ENCODE results near the gene SCTR. TPM values are rescaled to one million over a fixed set of nuclear protein-coding genes. Genes with fewer than 3 reads are reported as not detected.

The SCTR gene
- total and polyA plus RNA-seq, 2 of the 13 experiments (the other 11 are each of a cell fraction or from before 2014, with no cell fraction given): not detected

GRCh38 chr2:119495948-119496347, 28.3 kb downstream of the SCTR start:
- no TSS peak for BruUV-seq (replicated peaks)
- Histone ChIP-seq H4K20me1 (ENCODE audit: insufficient read depth, low read length) (no peaks in the 10 kb centered on the region), H3K27ac (ENCODE audit: extremely low read length, insufficient read depth, low read length) (no peak overlapping the region), H2AFZ (ENCODE audit: low read length) (no peak overlapping the region), H3K36me3 (replicated peaks in 1 of 2; ENCODE audit: control insufficient read depth in 1 of 2, insufficient read depth in 2 of 2, low read length in 2 of 2) (no peaks in the 10 kb centered on the region), H3K4me3 (replicated peaks in 1 of 3; ENCODE audit: insufficient read depth in 1 of 3, low read depth in 2 of 3, low read length in 3 of 3) (no peak overlapping the region), H3K4me1 (ENCODE audit: insufficient read depth, low read length) (peaks cover 16% of the 10 kb centered on the region), H3K4me2 (ENCODE audit: low read depth, low read length) (no peak overlapping the region), H3K79me2 (ENCODE audit: insufficient read depth, low read length) (no peaks in the 10 kb centered on the region), H3K27me3 (ENCODE audit: control insufficient read depth in 1 of 2, insufficient read depth in 2 of 2, low read length in 2 of 2) (no peaks in the 10 kb centered on the region), H3K9me3 (ENCODE audit: low read length) (peaks cover 18% of the 10 kb centered on the region), H3K9ac (ENCODE audit: insufficient read depth, low read depth, low read length) (no peak overlapping the region)
- ATAC-seq: no peak
- TF ChIP-seq STAG1 (CRISPR knock-in tag; IDR thresholded peaks at IDR 0.05) (peak; percentile 60), ZNF546 (CRISPR knock-in tag; conservative IDR thresholded peaks at IDR 0.05) (no peak)
- TF ChIP-seq, protein P1, sequence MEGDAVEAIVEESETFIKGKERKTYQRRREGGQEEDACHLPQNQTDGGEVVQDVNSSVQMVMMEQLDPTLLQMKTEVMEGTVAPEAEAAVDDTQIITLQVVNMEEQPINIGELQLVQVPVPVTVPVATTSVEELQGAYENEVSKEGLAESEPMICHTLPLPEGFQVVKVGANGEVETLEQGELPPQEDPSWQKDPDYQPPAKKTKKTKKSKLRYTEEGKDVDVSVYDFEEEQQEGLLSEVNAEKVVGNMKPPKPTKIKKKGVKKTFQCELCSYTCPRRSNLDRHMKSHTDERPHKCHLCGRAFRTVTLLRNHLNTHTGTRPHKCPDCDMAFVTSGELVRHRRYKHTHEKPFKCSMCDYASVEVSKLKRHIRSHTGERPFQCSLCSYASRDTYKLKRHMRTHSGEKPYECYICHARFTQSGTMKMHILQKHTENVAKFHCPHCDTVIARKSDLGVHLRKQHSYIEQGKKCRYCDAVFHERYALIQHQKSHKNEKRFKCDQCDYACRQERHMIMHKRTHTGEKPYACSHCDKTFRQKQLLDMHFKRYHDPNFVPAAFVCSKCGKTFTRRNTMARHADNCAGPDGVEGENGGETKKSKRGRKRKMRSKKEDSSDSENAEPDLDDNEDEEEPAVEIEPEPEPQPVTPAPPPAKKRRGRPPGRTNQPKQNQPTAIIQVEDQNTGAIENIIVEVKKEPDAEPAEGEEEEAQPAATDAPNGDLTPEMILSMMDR (CRISPR knock-in tag; IDR thresholded peaks at IDR 0.05): peak; percentile 53
- no peak for FAIRE-seq
- 62% methylated on average over 2 of the region's 2 CpGs for WGBS (ENCODE audit: low lambda C conversion rate)
- in situ Hi-C loops (cut with HindIII; ENCODE audit: extremely low pct_ligation_motif_present, low pct_unique_long_range_greater_than_20kb): no loop called here
- ChIA-PET CTCF (ENCODE audit: low intra/inter-chr PET ratio, low total read pairs) (no interaction called here), POLR2A (interaction anchor here (0.7 to 2.0 kb wide), 2 partner anchors 8 to 182 kb away, joined by 4 to 6 read pairs; partner anchors contain the start of gene TMEM177)
- no peak for DNase-seq (ENCODE audit: low spot score)
- intact Hi-C loops (cut with micrococcal nuclease; ENCODE audit: unreplicated experiment): no loop called here

- Histone ChIP-seq H3K79me2 (ENCODE audit: insufficient read depth, low read length) (no peaks in the 10 kb centered on the region), H3K4me3 (replicated peaks in 1 of 3; ENCODE audit: insufficient read depth in 1 of 3, low read depth in 2 of 3, low read length in 3 of 3) (no peak overlapping the region), H2AFZ (ENCODE audit: low read length) (no peak overlapping the region), H3K9ac (ENCODE audit: insufficient read depth, low read depth, low read length) (no peak overlapping the region), H3K4me2 (ENCODE audit: low read depth, low read length) (no peak overlapping the region), H3K9me3 (ENCODE audit: low read length) (peaks cover 4% of the 10 kb centered on the region), H3K27ac (ENCODE audit: extremely low read length, insufficient read depth, low read length) (no peak overlapping the region), H3K4me1 (ENCODE audit: insufficient read depth, low read length) (peaks cover 33% of the 10 kb centered on the region), H3K36me3 (replicated peaks in 1 of 2; ENCODE audit: control insufficient read depth in 1 of 2, insufficient read depth in 2 of 2, low read length in 2 of 2) (no peaks in the 10 kb centered on the region), H4K20me1 (ENCODE audit: insufficient read depth, low read length) (no peaks in the 10 kb centered on the region), H3K27me3 (ENCODE audit: control insufficient read depth in 1 of 2, insufficient read depth in 2 of 2, low read length in 2 of 2) (no peaks in the 10 kb centered on the region)
- peak; percentile 41 for ATAC-seq
- intact Hi-C loops (cut with micrococcal nuclease; ENCODE audit: unreplicated experiment) (no loop called here), in situ Hi-C loops (cut with HindIII; ENCODE audit: extremely low pct_ligation_motif_present, low pct_unique_long_range_greater_than_20kb) (no loop called here)
- DNase-seq (ENCODE audit: low spot score): no peak
- BruUV-seq (replicated peaks): no TSS peak
- no peak for FAIRE-seq
- 44% methylated on average over 6 of the region's 6 CpGs for WGBS (ENCODE audit: low lambda C conversion rate)
- ChIA-PET POLR2A (interaction anchor here (2.0 kb wide), 1 partner anchor 184 kb away, joined by 6 read pairs; the partner anchor contains the start of gene TMEM177), CTCF (ENCODE audit: low intra/inter-chr PET ratio, low total read pairs) (no interaction called here)
- no peak for TF ChIP-seq MTERF4 (CRISPR knock-in tag; IDR thresholded peaks at IDR 0.05)
- no peak for TF ChIP-seq MLLT10 (CRISPR knock-in tag; IDR thresholded peaks at IDR 0.05)
- TF ChIP-seq, protein P1 (CRISPR knock-in tag; IDR thresholded peaks at IDR 0.05): peak; percentile 45
- no peak for TF ChIP-seq CBX2 (IDR thresholded peaks at IDR 0.05; ENCODE audit: low read depth, low read length)
- no peak for TF ChIP-seq CBX2 (CRISPR knock-in tag; IDR thresholded peaks at IDR 0.05; ENCODE audit: low read depth)
- TF ChIP-seq MAF1 (CRISPR knock-in tag; IDR thresholded peaks at IDR 0.05; ENCODE audit: borderline replicate concordance): no peak
- no peak for TF ChIP-seq ZNF562 (CRISPR knock-in tag; IDR thresholded peaks at IDR 0.05; ENCODE audit: borderline replicate concordance)
Observed at GRCh38 chr2:119494163-119494790, 30.0 kb downstream of the SCTR start.
